Neural cell (in vitro differentiated cells): ENCODE measurements around the gene RNLS. TPM values are rescaled to one million over a fixed set of nuclear protein-coding genes. Genes with fewer than 3 reads are reported as not detected.

ENCODE experiments used
- H2AFZ ChIP-seq: fragments of 200-600, 300-800 bp; sonication (generic), shearing (Covaris generic); 2 replicates; pipeline ENCODE4 v1.6.0; 2014; ENCODE audit warnings: low read depth, mild to moderate bottlenecking, antibody characterized with exemption, low read length, moderate library complexity
- H3F3A ChIP-seq: fragments of 200-600 bp; shearing (Covaris generic); 2 replicates; pipeline ENCODE4 v1.6.1; 2016; ENCODE audit warnings: mild to moderate bottlenecking, moderate library complexity, mixed read lengths, antibody characterized with exemption, low read length; ENCODE audit not compliant: insufficient read depth, poor library complexity, severe bottlenecking
- H3K27ac ChIP-seq: fragments of 200-600, 300-800 bp; sonication (generic), shearing (Covaris generic); 2 replicates; pipeline ENCODE4 v1.5.1; 2014; ENCODE audit warnings: mild to moderate bottlenecking, low read length, moderate library complexity
- H3K27me3 ChIP-seq: fragments of 300-800, 200-600 bp; sonication (generic), shearing (Covaris generic); 2 replicates; pipeline ENCODE4 v1.6.0; 2014; ENCODE audit warnings: mild to moderate bottlenecking, low read depth, low read length, moderate library complexity; ENCODE audit not compliant: insufficient read depth
- H3K36me3 ChIP-seq: fragments of 300-800, 200-600 bp; sonication (generic), shearing (Covaris generic); 2 replicates; pipeline ENCODE4 v1.5.1; 2014; ENCODE audit warnings: mild to moderate bottlenecking, antibody characterized with exemption, low read length, moderate library complexity; ENCODE audit not compliant: insufficient read depth
- H3K4me2 ChIP-seq: fragments of 300-800, 200-600 bp; sonication (generic), shearing (Covaris generic); 2 replicates; pipeline ENCODE4 v1.6.0; 2014; ENCODE audit warnings: mild to moderate bottlenecking, low read length
- H3K4me3 ChIP-seq: fragments of 300-800, 200-600 bp; sonication (generic), shearing (Covaris generic); 2 replicates; pipeline ENCODE4 v1.5.1; 2014; ENCODE audit warnings: mild to moderate bottlenecking, low read length, moderate library complexity
- H3K79me2 ChIP-seq: fragments of 200-600 bp; shearing (Covaris generic); replicated peaks from 2 replicates; pipeline ENCODE4 v1.6.0; 2014; ENCODE audit warnings: mild to moderate bottlenecking, low read length, moderate library complexity; ENCODE audit not compliant: insufficient read depth
- H3K9ac ChIP-seq: fragments of 300-800, 200-600 bp; sonication (generic), shearing (Covaris generic); 2 replicates; pipeline ENCODE4 v1.6.1; 2016; ENCODE audit warnings: mild to moderate bottlenecking, low read length, mixed read lengths
- H3K9me2 ChIP-seq: fragments of 200-600 bp; shearing (Covaris generic); 2 replicates; pipeline ENCODE4 v1.6.1; 2016; ENCODE audit warnings: mild to moderate bottlenecking, low read length, mixed read lengths; ENCODE audit not compliant: insufficient read depth
- H3K9me3 ChIP-seq: fragments of 200-600, 300-800 bp; sonication (generic), shearing (Covaris generic); 2 replicates; pipeline ENCODE4 v1.6.1; 2016; ENCODE audit warnings: mild to moderate bottlenecking, mixed run types, low read length, moderate library complexity, mixed read lengths
- H4K20me1 ChIP-seq: fragments of 200-600 bp; shearing (Covaris generic); 2 replicates; pipeline ENCODE4 v1.6.1; 2016; ENCODE audit warnings: mild to moderate bottlenecking, mixed run types; ENCODE audit not compliant: insufficient read depth
- EP300 ChIP-seq: fragments of 450-650 bp; conservative IDR thresholded peaks from 2 replicates; pipeline ENCODE4 v1.6.1; 2014; ENCODE audit warnings: antibody characterized with exemption, mild to moderate bottlenecking, moderate library complexity; ENCODE audit not compliant: poor library complexity, severe bottlenecking
- EZH2 ChIP-seq: fragments of 200-600, 300-800 bp; shearing (Covaris generic), sonication (generic); IDR thresholded peaks from 2 replicates; pipeline ENCODE4 v1.6.1; 2014; ENCODE audit warnings: antibody characterized with exemption, low read length, borderline replicate concordance, mild to moderate bottlenecking; ENCODE audit not compliant: insufficient read depth, poor library complexity, severe bottlenecking
- MXI1 ChIP-seq: fragments of 450-650 bp; conservative IDR thresholded peaks from 2 replicates; pipeline ENCODE4 v1.6.1; 2014; ENCODE audit warnings: antibody characterized with exemption, mild to moderate bottlenecking; ENCODE audit not compliant: poor library complexity, severe bottlenecking
- POLR2AphosphoS5 ChIP-seq: IDR thresholded peaks from 2 replicates; pipeline ENCODE4 v1.6.1; 2012
- RAD21 ChIP-seq: fragments of 450-650 bp; conservative IDR thresholded peaks from 2 replicates; pipeline ENCODE4 v1.6.1; 2014; ENCODE audit warnings: antibody characterized with exemption, mild to moderate bottlenecking, moderate library complexity
- REST ChIP-seq: IDR thresholded peaks from 2 replicates; pipeline ENCODE4 v1.6.1; 2012; ENCODE audit warnings: borderline replicate concordance
- SMC3 ChIP-seq: fragments of 450-650 bp; conservative IDR thresholded peaks from 2 replicates; pipeline ENCODE4 v1.6.1; 2014; ENCODE audit warnings: antibody characterized with exemption, mild to moderate bottlenecking, moderate library complexity; ENCODE audit not compliant: poor library complexity
- TAF1 ChIP-seq: IDR thresholded peaks from 2 replicates; pipeline ENCODE4 v1.6.1; 2012; ENCODE audit warnings: low read depth
- polyA plus RNA-seq: library from polyadenylated mRNA; depleted of rRNA; stranded (reverse); fragments of >200 nt; gene quantifications from 2 replicates; pipeline ENCODE4 v1.2.3, GENCODE V29; 2014
- TF ChIP-seq, protein P1 (sequence below): fragments of 450-650 bp; IDR thresholded peaks from 2 replicates; pipeline ENCODE4 v1.5.1; 2014; ENCODE audit warnings: antibody characterized with exemption, mild to moderate bottlenecking, moderate library complexity; ENCODE audit not compliant: poor library complexity, severe bottlenecking

RNLS gene
- polyA plus RNA-seq, 1 donor from 2014 or later, result 0.20 TPM

DNA sequence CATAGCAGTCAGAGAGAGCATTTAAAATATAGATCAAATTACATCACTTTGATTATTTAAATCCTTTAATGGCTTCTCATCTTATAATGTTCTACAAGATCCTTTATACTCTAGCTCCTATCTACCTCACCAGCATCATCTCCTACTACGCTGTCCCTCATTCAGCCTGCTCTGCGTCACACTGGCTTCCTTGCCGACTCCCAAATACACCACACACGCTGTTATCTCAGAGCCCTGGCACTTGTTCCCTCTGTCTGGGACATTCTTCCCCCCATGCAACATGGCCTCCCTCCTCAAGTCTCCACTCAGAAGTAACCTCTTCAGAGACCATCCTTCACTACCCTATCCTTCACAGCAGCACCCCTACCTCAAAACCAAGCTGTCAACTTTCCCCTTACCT is 46.7 kb downstream of the RNLS start:
- TF ChIP-seq RAD21, result no peak
- TF ChIP-seq MXI1, result no peak
- no peak for TF ChIP-seq TAF1
- TF ChIP-seq, protein P1, sequence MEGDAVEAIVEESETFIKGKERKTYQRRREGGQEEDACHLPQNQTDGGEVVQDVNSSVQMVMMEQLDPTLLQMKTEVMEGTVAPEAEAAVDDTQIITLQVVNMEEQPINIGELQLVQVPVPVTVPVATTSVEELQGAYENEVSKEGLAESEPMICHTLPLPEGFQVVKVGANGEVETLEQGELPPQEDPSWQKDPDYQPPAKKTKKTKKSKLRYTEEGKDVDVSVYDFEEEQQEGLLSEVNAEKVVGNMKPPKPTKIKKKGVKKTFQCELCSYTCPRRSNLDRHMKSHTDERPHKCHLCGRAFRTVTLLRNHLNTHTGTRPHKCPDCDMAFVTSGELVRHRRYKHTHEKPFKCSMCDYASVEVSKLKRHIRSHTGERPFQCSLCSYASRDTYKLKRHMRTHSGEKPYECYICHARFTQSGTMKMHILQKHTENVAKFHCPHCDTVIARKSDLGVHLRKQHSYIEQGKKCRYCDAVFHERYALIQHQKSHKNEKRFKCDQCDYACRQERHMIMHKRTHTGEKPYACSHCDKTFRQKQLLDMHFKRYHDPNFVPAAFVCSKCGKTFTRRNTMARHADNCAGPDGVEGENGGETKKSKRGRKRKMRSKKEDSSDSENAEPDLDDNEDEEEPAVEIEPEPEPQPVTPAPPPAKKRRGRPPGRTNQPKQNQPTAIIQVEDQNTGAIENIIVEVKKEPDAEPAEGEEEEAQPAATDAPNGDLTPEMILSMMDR, result no peak
- no peak for TF ChIP-seq SMC3
- TF ChIP-seq REST, result no peak
- no peak for TF ChIP-seq POLR2AphosphoS5
- no peak for TF ChIP-seq EP300
- no peak for TF ChIP-seq EZH2
- H3F3A ChIP-seq, result no peaks in the 10 kb centered on the region

GRCh38 chr10:88534072-88534665 is 48.9 kb downstream of the RNLS start:
- Histone ChIP-seq H3K27ac (no peak overlapping the region), H3K27me3 (no peaks in the 10 kb centered on the region), H3K4me3 (no peak overlapping the region), H2AFZ (no peak overlapping the region), H3K9me3 (no peaks in the 10 kb centered on the region), H3K36me3 (no peaks in the 10 kb centered on the region), H3K9ac (no peak overlapping the region), H4K20me1 (no peaks in the 10 kb centered on the region), H3K79me2 (no peaks in the 10 kb centered on the region), H3K4me2 (no peak overlapping the region), H3F3A (no peaks in the 10 kb centered on the region), H3K9me2 (no peaks in the 10 kb centered on the region)
- TF ChIP-seq EP300 (no peak), REST (no peak), SMC3 (no peak), POLR2AphosphoS5 (no peak), TAF1 (no peak), RAD21 (no peak), EZH2 (no peak), MXI1 (no peak)
- TF ChIP-seq, protein P1, result no peak

More for the DNA sequence above, 46.7 kb downstream of the RNLS start:
- H4K20me1 ChIP-seq, result no peaks in the 10 kb centered on the region
- no peak overlapping the region for H3K27ac ChIP-seq
- H3K9me3 ChIP-seq, result no peaks in the 10 kb centered on the region
- H3K4me2 ChIP-seq, result no peak overlapping the region
- H3K36me3 ChIP-seq, result no peaks in the 10 kb centered on the region
- no peak overlapping the region for H3K4me3 ChIP-seq
- H2AFZ ChIP-seq, result no peak overlapping the region
- no peaks in the 10 kb centered on the region for H3K9me2 ChIP-seq
- no peaks in the 10 kb centered on the region for H3K27me3 ChIP-seq
- H3K9ac ChIP-seq, result no peak overlapping the region
- no peaks in the 10 kb centered on the region for H3K79me2 ChIP-seq
